Karpas-422 (cell line): ENCODE data around the gene IDUA. TPM values are rescaled to one million over a fixed set of nuclear protein-coding genes. Genes with fewer than 3 reads are reported as not detected.

Source experiments
- DNase-seq: peaks from one replicate; pipeline ENCODE4 v3.0.0-alpha.2; 2015
- H2AFZ ChIP-seq: fragments of 200-600 bp; sonication (generic); 2 replicates; pipeline ENCODE4 v1.6.1; 2014; ENCODE audit warnings: antibody characterized with exemption, low read length, mixed read lengths
- H3K27ac ChIP-seq: fragments of 200-600 bp; sonication (generic); 2 replicates; pipeline ENCODE4 v1.5.1; 2014; ENCODE audit warnings: mild to moderate bottlenecking, low read length, moderate library complexity
- H3K27me3 ChIP-seq: fragments of 200-600 bp; sonication (generic); 2 replicates; pipeline ENCODE4 v1.6.1; 2014; ENCODE audit warnings: low read length, mixed read lengths
- H3K36me3 ChIP-seq: fragments of 200-600 bp; sonication (generic); 2 replicates; pipeline ENCODE4 v1.6.1; 2014; ENCODE audit warnings: low read length, mixed read lengths; ENCODE audit not compliant: insufficient read depth
- H3K4me1 ChIP-seq: fragments of 200-600 bp; sonication (generic); 2 replicates; pipeline ENCODE4 v1.6.1; 2014; ENCODE audit warnings: mild to moderate bottlenecking, low read length, mixed read lengths
- H3K4me2 ChIP-seq: fragments of 200-600 bp; sonication (generic); 2 replicates; pipeline ENCODE4 v1.6.1; 2014; ENCODE audit warnings: low read length, low read depth, mild to moderate bottlenecking; ENCODE audit not compliant: poor library complexity, severe bottlenecking
- H3K4me3 ChIP-seq: fragments of 200-600 bp; sonication (generic); 2 replicates; pipeline ENCODE4 v1.5.1; 2014; ENCODE audit warnings: mild to moderate bottlenecking, antibody characterized with exemption, low read length, mixed read lengths
- H3K79me2 ChIP-seq: fragments of 200-600 bp; sonication (generic); 2 replicates; pipeline ENCODE4 v1.6.1; 2014; ENCODE audit warnings: mild to moderate bottlenecking, low read length, mixed read lengths
- H3K9ac ChIP-seq: fragments of 200-600 bp; sonication (generic); 2 replicates; pipeline ENCODE4 v1.6.0; 2014; ENCODE audit warnings: low read length
- H3K9me2 ChIP-seq: fragments of 200-600 bp; sonication (generic), shearing (Covaris generic); replicated peaks from 2 replicates; pipeline ENCODE4 v1.6.0; 2014; ENCODE audit warnings: mild to moderate bottlenecking, low read length, moderate library complexity; ENCODE audit not compliant: insufficient read depth
- H3K9me3 ChIP-seq: fragments of 300-700, 200-600 bp; sonication (generic); 2 replicates; pipeline ENCODE4 v1.6.1; 2014; ENCODE audit warnings: low read length, mixed read lengths
- H4K20me1 ChIP-seq: fragments of 200-600 bp; sonication (generic); 2 replicates; pipeline ENCODE4 v1.6.1; 2014; ENCODE audit warnings: mild to moderate bottlenecking, antibody characterized with exemption, low read length, low read depth; ENCODE audit not compliant: insufficient read depth
- total RNA-seq: library from RNA; depleted of rRNA; stranded (reverse); fragments of >200 nt; shearing (Covaris generic); gene quantifications from 2 replicates; pipeline ENCODE4 v1.2.3, GENCODE V29; 2014; ENCODE audit warnings: low replicate concordance

The IDUA gene
- total RNA-seq, 1 experiment from 2014 or later = 20.8 TPM

DNA sequence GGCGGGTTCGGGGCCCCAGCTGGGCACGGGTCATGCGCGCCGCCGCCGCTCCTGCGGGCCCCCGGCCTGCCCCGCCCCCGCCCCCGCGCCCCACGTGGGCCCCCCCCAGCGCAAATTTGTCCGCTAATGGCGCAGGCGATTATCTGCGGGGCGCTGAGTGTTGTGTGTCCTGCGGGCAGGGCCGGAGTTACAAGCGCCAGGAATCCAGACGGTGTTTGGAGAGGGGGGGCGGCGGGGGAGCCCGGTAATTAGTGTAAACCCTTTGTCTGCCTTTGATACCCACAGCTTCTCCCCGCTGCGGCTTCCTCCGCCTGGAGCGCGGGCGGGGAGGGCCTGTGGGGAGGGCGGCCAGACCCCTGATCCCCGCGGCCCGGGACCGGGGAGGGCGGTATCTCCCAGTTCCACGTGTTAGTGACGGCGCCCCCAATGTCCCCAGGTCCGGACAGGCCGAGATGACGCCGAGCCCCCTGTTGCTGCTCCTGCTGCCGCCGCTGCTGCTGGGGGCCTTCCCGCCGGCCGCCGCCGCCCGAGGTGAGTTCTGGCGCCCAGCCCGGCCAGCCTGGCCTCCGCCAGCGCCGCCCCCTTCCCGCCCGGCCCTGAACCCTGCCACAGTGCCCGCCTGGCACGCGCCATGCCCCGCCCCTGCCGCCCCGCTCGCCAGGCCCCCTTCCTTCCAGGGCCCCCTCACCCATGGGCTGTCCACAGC is 25.3 kb downstream of the IDUA start:
- H3K9me2 ChIP-seq = no peaks in the 10 kb centered on the region
- no peaks in the 10 kb centered on the region for H3K9me3 ChIP-seq
- H3K27ac ChIP-seq = no peak overlapping the region
- no peaks in the 10 kb centered on the region for H3K27me3 ChIP-seq
- H3K36me3 ChIP-seq = no peaks in the 10 kb centered on the region
- no peak overlapping the region for H3K4me2 ChIP-seq
- no peaks in the 10 kb centered on the region for H3K79me2 ChIP-seq
- peaks cover 11% of the 10 kb centered on the region for H3K4me1 ChIP-seq
- H3K9ac ChIP-seq = peak overlapping the region; percentile 33
- no peak overlapping the region for H2AFZ ChIP-seq
- 0 out of 2 replicates have a peak overlapping the region, but pooled peaks have one; percentile 22 for H3K4me3 ChIP-seq
- peaks cover 5% of the 10 kb centered on the region; the same call in 1 of the 2 replicates for H4K20me1 ChIP-seq
- DNase-seq = no peak

DNA sequence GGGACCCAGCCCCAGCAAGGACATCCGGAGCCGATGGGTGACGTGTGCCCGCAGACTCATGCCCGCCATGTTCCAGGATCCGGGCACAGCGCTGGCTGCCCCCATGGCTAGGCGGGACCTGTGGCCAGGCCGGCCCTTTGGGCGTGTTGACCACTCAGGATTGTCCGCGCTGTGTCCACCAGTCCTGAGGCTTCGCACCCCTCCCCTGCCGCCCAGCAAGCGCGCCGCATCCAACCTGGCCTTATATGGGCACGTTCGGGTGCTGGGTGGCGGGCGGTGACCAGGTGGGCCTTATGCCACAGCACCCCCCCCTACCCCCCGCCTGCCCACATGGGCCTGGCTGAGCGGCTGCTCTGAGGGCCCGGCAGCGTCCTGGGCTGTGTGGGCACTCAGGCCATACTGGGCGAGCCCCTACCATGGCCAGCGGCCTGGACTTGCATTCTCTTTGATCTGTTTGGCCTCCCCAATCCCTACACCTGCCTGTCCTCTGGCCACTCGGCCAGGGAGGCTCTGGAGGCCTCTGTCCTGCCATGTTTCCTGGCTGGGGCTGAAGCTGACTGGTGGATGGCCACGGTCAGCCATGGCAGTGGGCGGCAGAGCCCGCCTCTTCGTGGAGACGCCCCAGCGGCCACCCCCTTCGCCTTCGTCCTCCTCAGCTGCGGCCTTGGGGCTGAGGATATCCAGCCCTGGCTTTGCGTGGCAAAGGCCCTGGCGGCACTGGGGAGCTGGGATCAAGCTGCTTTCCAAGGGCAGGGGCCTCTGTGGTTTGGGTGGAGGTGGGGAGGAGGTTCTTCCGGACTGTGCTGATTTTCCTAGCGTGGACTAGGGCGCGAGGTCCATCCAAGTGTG is 26.6 kb downstream of the IDUA start:
- Histone ChIP-seq H3K27ac (no peak overlapping the region), H3K4me1 (peaks cover 11% of the 10 kb centered on the region), H3K4me2 (no peak overlapping the region), H4K20me1 (peaks cover 5% of the 10 kb centered on the region; the same call in 1 of the 2 replicates), H3K27me3 (no peaks in the 10 kb centered on the region), H3K9me3 (no peaks in the 10 kb centered on the region), H3K79me2 (no peaks in the 10 kb centered on the region), H3K36me3 (no peaks in the 10 kb centered on the region), H3K4me3 (no peak overlapping the region), H2AFZ (no peak overlapping the region), H3K9ac (no peak overlapping the region), H3K9me2 (no peaks in the 10 kb centered on the region)
- no peak for DNase-seq

DNA sequence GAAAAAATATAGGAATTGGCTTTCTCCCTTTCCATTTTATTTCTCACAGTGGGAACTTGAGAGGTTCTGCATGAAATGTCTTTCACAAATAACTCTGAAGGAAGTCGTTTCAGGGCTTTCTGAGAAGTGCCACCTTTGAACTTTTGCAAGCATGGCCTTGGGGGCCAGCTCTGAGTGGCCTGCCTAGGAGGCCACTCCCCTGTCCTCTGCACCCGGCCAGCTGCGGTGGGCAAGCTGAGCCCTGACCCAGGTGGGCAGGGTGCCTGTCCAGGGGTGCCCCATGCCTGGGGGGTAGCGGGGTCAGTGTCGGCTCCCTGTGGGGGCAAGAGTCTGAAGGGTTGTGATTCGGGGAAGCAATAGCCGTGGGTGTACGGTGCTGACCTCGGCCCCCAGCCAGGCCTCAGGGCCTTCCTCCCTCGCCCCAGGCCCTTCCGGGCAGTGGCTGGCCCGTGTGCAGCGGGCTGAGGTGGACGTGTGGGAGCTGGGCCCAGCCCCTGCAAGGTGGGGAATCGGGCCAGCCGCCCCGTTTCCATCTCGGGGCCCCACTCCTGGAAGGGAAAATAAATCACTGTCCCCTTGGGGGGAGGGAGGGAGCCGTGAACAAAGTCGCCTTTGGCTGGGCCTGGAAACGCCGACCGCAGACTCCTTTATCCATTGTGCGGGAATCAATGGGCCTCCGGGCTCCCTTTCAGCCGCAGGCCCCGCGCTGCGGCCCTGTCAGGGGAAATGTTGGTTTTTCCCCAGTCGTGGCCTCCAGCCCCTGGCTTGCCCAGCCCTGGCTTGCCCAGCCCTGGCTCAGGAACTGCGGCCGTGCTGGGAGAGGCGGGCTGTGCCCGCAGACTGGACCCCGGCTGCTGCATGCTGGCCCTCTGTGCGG is 27.7 kb downstream of the IDUA start:
- Histone ChIP-seq H3K9me3 (no peaks in the 10 kb centered on the region), H3K36me3 (no peaks in the 10 kb centered on the region), H3K4me1 (peaks cover 3% of the 10 kb centered on the region; the same call in 1 of the 2 replicates), H2AFZ (no peak overlapping the region), H3K4me3 (no peak overlapping the region), H3K27ac (no peak overlapping the region), H3K4me2 (no peak overlapping the region), H4K20me1 (peaks cover 10% of the 10 kb centered on the region; the same call in 1 of the 2 replicates), H3K27me3 (no peaks in the 10 kb centered on the region), H3K9ac (no peak overlapping the region), H3K79me2 (no peaks in the 10 kb centered on the region), H3K9me2 (no peaks in the 10 kb centered on the region)
- no peak for DNase-seq

DNA sequence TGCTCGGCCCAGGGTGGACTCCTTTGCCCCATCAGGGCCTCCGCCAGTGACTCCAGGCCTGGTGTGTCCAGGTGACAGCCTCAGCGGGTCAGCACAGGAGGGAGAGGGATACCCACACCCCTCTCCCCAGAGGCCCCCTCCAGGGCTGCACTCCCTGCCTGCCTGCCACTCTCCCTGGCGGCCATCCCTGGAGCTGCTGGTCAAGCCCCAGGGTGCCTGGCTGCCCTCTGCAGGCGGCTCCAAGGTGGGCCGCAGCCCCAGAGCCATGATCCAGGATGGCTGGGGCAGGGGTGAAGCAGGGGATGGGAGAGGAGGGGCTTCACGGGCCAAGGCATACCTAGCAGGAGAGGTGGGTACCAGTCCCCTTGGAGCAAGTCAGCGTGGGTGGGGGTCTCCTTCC is 28.3 kb downstream of the IDUA start:
- Histone ChIP-seq H3K36me3 (no peaks in the 10 kb centered on the region), H3K27ac (no peak overlapping the region), H3K9me3 (no peaks in the 10 kb centered on the region), H4K20me1 (peaks cover 10% of the 10 kb centered on the region; the same call in 1 of the 2 replicates), H3K4me3 (no peak overlapping the region), H3K4me1 (peaks cover 3% of the 10 kb centered on the region; the same call in 1 of the 2 replicates), H3K9ac (no peak overlapping the region), H3K79me2 (no peaks in the 10 kb centered on the region), H3K27me3 (no peaks in the 10 kb centered on the region), H3K9me2 (no peaks in the 10 kb centered on the region), H3K4me2 (no peak overlapping the region), H2AFZ (no peak overlapping the region)
- DNase-seq = no peak

DNA sequence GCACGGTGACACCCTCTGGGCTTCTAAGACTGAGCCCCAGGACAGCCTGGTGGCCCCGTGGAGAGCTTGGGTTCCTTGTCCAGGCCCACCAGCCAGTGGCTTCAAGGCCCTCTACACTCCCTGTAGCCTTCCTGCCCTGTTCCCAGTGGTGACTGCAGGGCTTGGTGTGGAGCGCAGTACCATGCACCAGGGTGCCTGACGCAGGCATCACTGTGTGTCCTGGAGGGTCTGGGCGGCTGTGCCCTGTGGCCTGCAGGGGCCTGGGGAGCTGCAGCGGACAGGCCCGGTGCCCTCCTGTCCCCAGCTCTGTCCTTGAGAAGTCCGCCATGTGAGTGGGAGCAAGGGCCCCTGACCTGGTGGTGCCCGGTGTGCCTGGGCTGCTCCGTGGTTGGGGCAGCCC is 28.9 kb downstream of the IDUA start:
- DNase-seq = no peak
- H3K4me3 ChIP-seq = no peak overlapping the region
- H3K27me3 ChIP-seq = no peaks in the 10 kb centered on the region
- no peak overlapping the region for H3K27ac ChIP-seq
- H3K9me3 ChIP-seq = no peaks in the 10 kb centered on the region
- peaks cover 10% of the 10 kb centered on the region; the same call in 1 of the 2 replicates for H4K20me1 ChIP-seq
- H3K4me1 ChIP-seq = peaks cover 3% of the 10 kb centered on the region; the same call in 1 of the 2 replicates
- H3K4me2 ChIP-seq = no peak overlapping the region
- H3K9me2 ChIP-seq = no peaks in the 10 kb centered on the region
- H2AFZ ChIP-seq = no peak overlapping the region
- H3K9ac ChIP-seq = no peak overlapping the region
- no peaks in the 10 kb centered on the region for H3K79me2 ChIP-seq
- H3K36me3 ChIP-seq = no peaks in the 10 kb centered on the region

DNA sequence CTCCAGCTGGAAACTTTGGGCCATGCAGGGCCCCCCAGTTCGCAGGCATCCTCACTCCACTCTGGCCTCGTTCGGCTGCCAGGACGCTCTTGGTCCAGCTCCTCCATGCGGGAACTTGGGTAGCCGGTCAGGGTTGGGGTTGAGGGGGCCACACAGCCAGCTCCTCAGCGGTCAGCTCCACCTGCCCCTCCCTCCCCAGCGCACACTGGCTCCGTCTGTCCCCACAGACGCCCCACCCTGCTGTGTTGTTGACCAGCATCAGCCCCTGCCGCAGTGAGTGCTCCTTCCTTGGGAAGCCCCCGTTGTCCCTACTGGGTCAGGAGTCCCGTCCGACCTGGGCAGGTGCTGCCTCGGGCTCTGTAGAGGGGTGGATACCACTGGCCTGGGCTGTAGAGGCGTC is 30.4 kb downstream of the IDUA start:
- H3K27ac ChIP-seq = no peak overlapping the region
- no peaks in the 10 kb centered on the region for H3K9me3 ChIP-seq
- peaks cover 15% of the 10 kb centered on the region; the same call in 1 of the 2 replicates for H4K20me1 ChIP-seq
- no peak overlapping the region for H3K9ac ChIP-seq
- H3K79me2 ChIP-seq = no peaks in the 10 kb centered on the region
- no peak overlapping the region for H3K4me2 ChIP-seq
- peaks cover 12% of the 10 kb centered on the region for H3K4me1 ChIP-seq
- no peaks in the 10 kb centered on the region for H3K36me3 ChIP-seq
- no peak overlapping the region for H2AFZ ChIP-seq
- no peaks in the 10 kb centered on the region for H3K27me3 ChIP-seq
- no peaks in the 10 kb centered on the region for H3K9me2 ChIP-seq
- H3K4me3 ChIP-seq = no peak overlapping the region
- DNase-seq = no peak

DNA sequence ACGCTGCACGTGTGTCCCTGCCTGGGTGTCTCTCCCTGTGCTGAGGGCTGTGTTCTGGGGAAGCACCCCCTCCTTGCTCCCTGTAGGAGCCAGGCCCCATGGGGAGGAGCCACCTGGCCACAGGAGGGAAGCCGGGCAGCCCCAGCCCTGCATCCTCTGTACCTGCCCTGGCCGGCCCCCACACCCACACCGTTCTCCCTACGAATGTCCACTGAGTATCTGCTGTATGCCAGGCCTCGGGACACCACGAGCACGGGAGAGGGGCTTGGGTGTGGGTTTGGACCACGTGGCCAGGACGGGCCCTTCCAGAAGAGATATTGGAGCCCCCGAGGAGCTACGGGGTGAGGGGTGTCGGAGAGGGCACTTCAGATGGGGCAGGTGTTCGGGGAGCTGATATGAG is 30.9 kb downstream of the IDUA start:
- Histone ChIP-seq H3K9me3 (no peaks in the 10 kb centered on the region), H3K9me2 (no peaks in the 10 kb centered on the region), H2AFZ (no peak overlapping the region), H3K4me1 (peaks cover 12% of the 10 kb centered on the region), H3K36me3 (no peaks in the 10 kb centered on the region), H3K4me2 (no peak overlapping the region), H4K20me1 (peaks cover 15% of the 10 kb centered on the region; the same call in 1 of the 2 replicates), H3K27ac (no peak overlapping the region), H3K4me3 (no peak overlapping the region), H3K27me3 (no peaks in the 10 kb centered on the region), H3K9ac (no peak overlapping the region), H3K79me2 (no peaks in the 10 kb centered on the region)
- DNase-seq = no peak
